Adrenal gland (tissue), 5 donors: ENCODE measurements around the gene WHRN.

Source experiments
- POLR2A ChIP-seq, 2 donors: fragments of 450-650 bp; IDR thresholded peaks; one replicate each; pipeline ENCODE4 v1.6.1; 2017; ENCODE audit warnings: antibody characterized with exemption in 2 of 2, mild to moderate bottlenecking in 2 of 2, moderate library complexity in 1 of 2
- TF ChIP-seq, protein P1 (sequence below), 6 experiments: fragments of 450-650 bp in 4 of 6; fragments of 200-600 bp in 2 of 6; sonication (generic) in 1 of 6; IDR thresholded peaks; 1 replicate in 5 of 6; 2 replicates in 1 of 6; pipeline versions ENCODE4 v1.5.1 to v1.8.0; 2016 to 2021; ENCODE audit warnings: antibody characterized with exemption in 6 of 6, mild to moderate bottlenecking in 2 of 6, moderate library complexity in 1 of 6
- donor health status: DM: no; HTN: no; CAD: no.

DNA sequence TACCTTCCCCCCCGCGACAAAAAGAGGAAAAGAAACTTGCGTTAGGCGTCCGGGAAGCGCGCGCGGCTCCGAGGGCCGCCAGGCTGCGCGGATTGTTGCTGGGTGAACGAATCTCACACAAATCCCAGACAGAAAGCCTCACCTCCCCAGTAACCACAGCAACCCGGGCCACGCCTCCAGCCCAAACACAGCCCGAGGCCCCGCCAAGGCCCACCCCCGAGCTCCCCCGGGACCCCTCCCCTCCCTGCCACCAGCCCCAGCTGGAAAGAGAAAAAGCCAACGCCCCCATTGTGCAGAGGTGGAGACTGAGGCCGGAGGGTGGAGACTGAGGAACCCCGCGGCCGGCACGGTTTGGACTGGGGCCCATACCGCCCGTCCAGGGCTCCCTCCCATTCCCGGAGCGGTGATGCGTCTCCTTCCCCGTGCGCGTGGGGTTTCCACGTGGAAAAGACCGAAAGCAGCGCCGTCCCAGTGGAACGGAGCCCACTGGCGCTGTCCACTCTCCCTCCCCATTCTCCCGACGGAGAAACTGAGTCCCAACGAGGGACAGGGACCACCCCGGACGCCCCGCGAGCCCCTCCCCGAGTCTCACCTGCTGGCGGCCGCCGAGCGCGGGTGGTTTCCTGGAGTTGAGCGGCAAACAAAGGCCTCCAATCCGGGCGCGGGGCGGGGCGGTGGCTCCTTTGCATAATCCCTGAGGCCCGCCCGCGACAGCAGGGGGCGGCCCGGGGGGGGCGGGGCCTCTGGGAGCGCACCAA lies 107.2 kb downstream of the WHRN start:
- TF ChIP-seq, protein P1, sequence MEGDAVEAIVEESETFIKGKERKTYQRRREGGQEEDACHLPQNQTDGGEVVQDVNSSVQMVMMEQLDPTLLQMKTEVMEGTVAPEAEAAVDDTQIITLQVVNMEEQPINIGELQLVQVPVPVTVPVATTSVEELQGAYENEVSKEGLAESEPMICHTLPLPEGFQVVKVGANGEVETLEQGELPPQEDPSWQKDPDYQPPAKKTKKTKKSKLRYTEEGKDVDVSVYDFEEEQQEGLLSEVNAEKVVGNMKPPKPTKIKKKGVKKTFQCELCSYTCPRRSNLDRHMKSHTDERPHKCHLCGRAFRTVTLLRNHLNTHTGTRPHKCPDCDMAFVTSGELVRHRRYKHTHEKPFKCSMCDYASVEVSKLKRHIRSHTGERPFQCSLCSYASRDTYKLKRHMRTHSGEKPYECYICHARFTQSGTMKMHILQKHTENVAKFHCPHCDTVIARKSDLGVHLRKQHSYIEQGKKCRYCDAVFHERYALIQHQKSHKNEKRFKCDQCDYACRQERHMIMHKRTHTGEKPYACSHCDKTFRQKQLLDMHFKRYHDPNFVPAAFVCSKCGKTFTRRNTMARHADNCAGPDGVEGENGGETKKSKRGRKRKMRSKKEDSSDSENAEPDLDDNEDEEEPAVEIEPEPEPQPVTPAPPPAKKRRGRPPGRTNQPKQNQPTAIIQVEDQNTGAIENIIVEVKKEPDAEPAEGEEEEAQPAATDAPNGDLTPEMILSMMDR (IDR thresholded peaks at IDR 0.05): peak in 1 of 6 experiments; percentile 9
- TF ChIP-seq POLR2A (IDR thresholded peaks at IDR 0.05): no peak
